ENCODE results near the gene PRKCH. TPM values are rescaled to one million over a fixed set of nuclear protein-coding genes. Genes with fewer than 3 reads are reported as not detected.

PRKCH gene
- polyA plus RNA-seq, 3 donors = 3.6 to 6.2 (median 5.4) TPM

DNA sequence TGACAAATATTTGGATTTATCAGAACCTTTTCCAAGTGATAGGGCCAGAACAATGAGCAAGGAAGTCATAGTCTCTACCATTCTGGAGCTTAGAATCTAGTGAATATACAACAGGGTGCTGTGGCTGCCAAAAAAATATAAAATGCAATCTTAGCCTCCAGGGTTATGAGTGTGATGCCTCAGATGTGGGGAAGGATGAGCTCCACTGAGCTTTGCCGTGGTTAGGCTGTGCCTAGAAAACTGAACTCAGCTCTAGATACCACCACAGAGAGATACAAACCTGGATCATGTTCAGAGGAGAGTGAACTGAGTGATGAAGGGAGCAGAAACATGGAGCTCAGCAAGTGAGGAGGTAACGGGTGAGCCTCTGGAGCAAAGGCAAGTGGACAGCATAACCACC lies 235.9 kb downstream of the PRKCH start:
- Mint-ChIP-seq H3K36me3 (peaks cover 4 to 5% of the 10 kb centered on the region in 2 donors), H3K9me3 (peaks cover 0 to 2% (median 0%) of the 10 kb centered on the region in 7 donors), H3K4me1 (peaks cover 42% of the 10 kb centered on the region), H3K27me3 (ENCODE audit: low read depth in 3 of 3) (no peaks in the 10 kb centered on the region), H3K27ac (peak overlapping the region in 1 of 7 donors; percentile 23), H3K4me3 (no peak overlapping the region)
- Histone ChIP-seq H3K36me3 (replicated peaks in 1 of 2; ENCODE audit: control insufficient read depth in 1 of 2, insufficient read depth in 2 of 2, low read length in 2 of 2) (no peaks in the 10 kb centered on the region), H4K20me1 (ENCODE audit: insufficient read depth, low read length) (no peaks in the 10 kb centered on the region), H3K79me2 (ENCODE audit: insufficient read depth, low read length) (no peaks in the 10 kb centered on the region), H3K27me3 (ENCODE audit: control insufficient read depth in 2 of 2, insufficient read depth in 2 of 2, low read length in 2 of 2) (no peaks in the 10 kb centered on the region), H2AFZ (ENCODE audit: insufficient read depth, low read depth, low read length, poor library complexity, severe bottlenecking) (no peak overlapping the region), H3K27ac (ENCODE audit: low read depth in 1 of 2, low read length in 2 of 2) (no peak overlapping the region), H3K4me1 (ENCODE audit: control insufficient read depth in 1 of 2, insufficient read depth in 2 of 2, low read length in 2 of 2) (peaks cover 33 to 37% of the 10 kb centered on the region in 2 donors), H3K9ac (ENCODE audit: insufficient read depth, low read length, poor library complexity, severe bottlenecking) (no peak overlapping the region), H3K4me2 (replicated peaks; ENCODE audit: extremely low read depth, low read length, poor library complexity, severe bottlenecking) (no peak overlapping the region), H3K4me3 (replicated peaks in 1 of 3; ENCODE audit: low read depth in 2 of 3, low read length in 3 of 3) (no peak overlapping the region), H3K9me3 (replicated peaks in 1 of 2; ENCODE audit: control insufficient read depth in 1 of 2, insufficient read depth in 1 of 2, low read length in 2 of 2) (no peaks in the 10 kb centered on the region)
- intact Hi-C loops (cut with micrococcal nuclease) = no loop called here
- no peak for DNase-seq
- no peak for TF ChIP-seq CTCF (IDR thresholded peaks at IDR 0.05)
- no CpG with 5 or more reads among the region's 2 CpGs for WGBS (ENCODE audit: insufficient coverage)

- Mint-ChIP-seq H3K27me3 (ENCODE audit: low read depth in 3 of 3) (no peaks in the 10 kb centered on the region), H3K27ac (peak overlapping the region in 1 of 7 donors; percentile 47), H3K4me3 (no peak overlapping the region), H3K36me3 (peaks cover 4 to 7% of the 10 kb centered on the region in 2 donors), H3K4me1 (peaks cover 42% of the 10 kb centered on the region), H3K9me3 (peaks cover 0 to 2% (median 0%) of the 10 kb centered on the region in 7 donors)
- Histone ChIP-seq H3K27me3 (ENCODE audit: control insufficient read depth in 2 of 2, insufficient read depth in 2 of 2, low read length in 2 of 2) (no peaks in the 10 kb centered on the region), H3K79me2 (ENCODE audit: insufficient read depth, low read length) (no peaks in the 10 kb centered on the region), H3K4me2 (replicated peaks; ENCODE audit: extremely low read depth, low read length, poor library complexity, severe bottlenecking) (no peak overlapping the region), H3K27ac (ENCODE audit: low read depth in 1 of 2, low read length in 2 of 2) (no peak overlapping the region), H3K9me3 (replicated peaks in 1 of 2; ENCODE audit: control insufficient read depth in 1 of 2, insufficient read depth in 1 of 2, low read length in 2 of 2) (no peaks in the 10 kb centered on the region), H3K36me3 (replicated peaks in 1 of 2; ENCODE audit: control insufficient read depth in 1 of 2, insufficient read depth in 2 of 2, low read length in 2 of 2) (no peaks in the 10 kb centered on the region), H2AFZ (ENCODE audit: insufficient read depth, low read depth, low read length, poor library complexity, severe bottlenecking) (no peak overlapping the region), H4K20me1 (ENCODE audit: insufficient read depth, low read length) (no peaks in the 10 kb centered on the region), H3K4me3 (replicated peaks in 1 of 3; ENCODE audit: low read depth in 2 of 3, low read length in 3 of 3) (no peak overlapping the region), H3K9ac (ENCODE audit: insufficient read depth, low read length, poor library complexity, severe bottlenecking) (no peak overlapping the region), H3K4me1 (ENCODE audit: control insufficient read depth in 1 of 2, insufficient read depth in 2 of 2, low read length in 2 of 2) (peaks cover 32 to 37% of the 10 kb centered on the region in 2 donors)
- WGBS (ENCODE audit: insufficient coverage) = 100% methylated on average over 4 of the region's 5 CpGs
- no peak for DNase-seq
- TF ChIP-seq CTCF (IDR thresholded peaks at IDR 0.05) = no peak
- intact Hi-C loops (cut with micrococcal nuclease) = no loop called here
These were observed 236.5 kb downstream of the PRKCH start for GRCh38 chr14:61557854-61558253.

Data from CD14-positive monocyte (primary cell).